GM12878 (cell line): Measurements from ENCODE around the gene PPP2R5D. TPM values are rescaled to one million over a fixed set of nuclear protein-coding genes. Genes with fewer than 3 reads are reported as not detected.

Experiments used
- ATAC-seq: fragments of 200-7000 bp; cut with Tn5 transposase; 3 replicates; pipeline ENCODE4 v1.9.1; 2020; ENCODE audit warnings: mild to moderate bottlenecking, moderate library complexity
- BruUV-seq: library from RNA; stranded (reverse); fragments of 400-500 nt; replicated peaks from 2 replicates; lab custom pipeline; 2021; lab: Mats Ljungman, UMichigan
- CTCF ChIA-PET: fragments of 300-600 bp; sonication (Branson Sonifier 250); formaldehyde crosslinking; extraction: SDS; loops from one replicate; lab custom pipeline; 2021; ENCODE audit warnings: inconsistent platforms; lab: Yijun Ruan, JAX
- POLR2A ChIA-PET: fragments of 350-600 bp; formaldehyde crosslinking; extraction: SDS; loops from one replicate; lab custom pipeline; 2021; ENCODE audit warnings: inconsistent platforms; lab: Charles Lee
- RAD21 ChIA-PET: fragments of 300-600 bp; sonication (Branson Sonifier 250); formaldehyde crosslinking; loops from one replicate; lab custom pipeline; 2023; ENCODE audit warnings: antibody characterized with exemption; ENCODE audit not compliant: unreplicated experiment; lab: Charles Lee
- SMC1A ChIA-PET: fragments of 300-600 bp; sonication (Branson Sonifier 250); formaldehyde crosslinking; loops from one replicate; lab custom pipeline; 2023; ENCODE audit not compliant: unreplicated experiment, uncharacterized antibody; lab: Charles Lee
- DNase-seq: peaks from one replicate; pipeline ENCODE4 v3.0.0-alpha.2; 2011; ENCODE audit warnings: low read depth, low spot score
- FAIRE-seq: peaks from 3 replicates; lab custom pipeline; 2011; peaks lifted over from hg19 to GRCh38; lab: Jason Lieb, UNC
- H2AFZ ChIP-seq: 2 replicates; pipeline ENCODE4 v1.6.0; 2011; ENCODE audit warnings: low read depth, low read length, control low read depth; ENCODE audit not compliant: control insufficient read depth
- H3K27ac ChIP-seq: 2 replicates; pipeline ENCODE4 v1.5.1; 2011; ENCODE audit warnings: control low read depth; ENCODE audit not compliant: control insufficient read depth, insufficient read depth
- H3K27me3 ChIP-seq, 2 experiments: replicated peaks in 1 of 2; 2 replicates each; pipeline versions ENCODE4 v1.6.0 to v1.6.1; 2011; ENCODE audit warnings: low read length in 1 of 2; ENCODE audit not compliant: control insufficient read depth in 2 of 2, insufficient read depth in 2 of 2
- H3K36me3 ChIP-seq, 2 experiments: 2 replicates each; pipeline ENCODE4 v1.5.1; 2011; ENCODE audit warnings: low read length in 1 of 2; ENCODE audit not compliant: control insufficient read depth in 2 of 2, insufficient read depth in 2 of 2
- H3K4me1 ChIP-seq: 2 replicates; pipeline ENCODE4 v1.6.1; 2011; ENCODE audit warnings: mild to moderate bottlenecking, low read length, moderate library complexity, mixed read lengths; ENCODE audit not compliant: control insufficient read depth, insufficient read depth
- H3K4me2 ChIP-seq: 2 replicates; pipeline ENCODE4 v1.6.0; 2011; ENCODE audit warnings: control low read depth; ENCODE audit not compliant: control insufficient read depth, insufficient read depth
- H3K4me3 ChIP-seq: fragments of 200-600 bp; sonication (generic); 2 replicates; pipeline ENCODE4 v1.5.1; 2016
- H3K79me2 ChIP-seq: 2 replicates; pipeline ENCODE4 v1.6.0; 2011; ENCODE audit warnings: low read length; ENCODE audit not compliant: control insufficient read depth, insufficient read depth
- H3K9ac ChIP-seq: 2 replicates; pipeline ENCODE4 v1.8.0; 2011; ENCODE audit warnings: low read length, control low read depth, mixed read lengths; ENCODE audit not compliant: control insufficient read depth, insufficient read depth
- H3K9me3 ChIP-seq: replicated peaks from 3 replicates; pipeline ENCODE4 v1.5.1; 2011; ENCODE audit warnings: mild to moderate bottlenecking, low read length; ENCODE audit not compliant: control insufficient read depth, insufficient read depth
- H4K20me1 ChIP-seq: 2 replicates; pipeline ENCODE4 v1.6.0; 2011; ENCODE audit not compliant: control insufficient read depth, insufficient read depth
- BMI1 ChIP-seq: fragments of 450-650 bp; IDR thresholded peaks from 2 replicates; pipeline ENCODE4 v1.6.1; 2016; ENCODE audit warnings: mild to moderate bottlenecking, moderate library complexity, borderline replicate concordance
- RELA ChIP-seq: fragments of 450-650 bp; IDR thresholded peaks from 2 replicates; pipeline ENCODE4 v1.8.0; 2014; ENCODE audit warnings: borderline replicate concordance; ENCODE audit not compliant: partially characterized antibody
- SP1 ChIP-seq: IDR thresholded peaks from one replicate; pipeline ENCODE4 v1.6.1; 2011; ENCODE audit warnings: low read depth, low read length
- ZNF384 ChIP-seq: IDR thresholded peaks from 2 replicates; pipeline ENCODE4 v1.6.1; 2012; ENCODE audit warnings: low read depth, mild to moderate bottlenecking, low read length, improper control_type of control experiment, borderline replicate concordance
- WGBS: methylation state at CpG from one replicate; pipeline ENCODE4 v1.1.6; 2016; ENCODE audit warnings: low lambda C conversion rate; ENCODE audit not compliant: insufficient replicate concordance, insufficient coverage; ENCODE audit errors: missing lambda C conversion rate; 5-methylcytosine and 5-hydroxymethylcytosine counted together
- in situ Hi-C: fragments of 300-500 bp; cut with MboI; formaldehyde crosslinking; loops from 9 replicates; pipeline ENCODE4 v1.14.3; 2018; ENCODE audit warnings: mixed read lengths
- intact Hi-C: fragments of 100-400 bp; cut with micrococcal nuclease; formaldehyde crosslinking; loops from one replicate; pipeline ENCODE4 v1.14.2; 2022; ENCODE audit not compliant: unreplicated experiment
- polyA plus RNA-seq, 11 experiments: library from polyadenylated mRNA; depleted of rRNA in 4 of 11; unstranded in 6 of 11; stranded (reverse) in 5 of 11; fragments of >200 nt; fragmentation: Nextera tagmentation in 4 of 11; fragmentation: Illumina TruSeq in 1 of 11; extraction: Ambion mirVana in 4 of 11; extraction: Trizol in 1 of 11; gene quantifications; 1 replicate in 1 of 11; 2 replicates in 10 of 11; pipeline versions ENCODE4 v1.2.1 to v1.2.3, GENCODE V29; 2011 to 2016; ENCODE audit warnings: inconsistent platforms in 2 of 11, missing spikeins in 2 of 11, low read depth in 1 of 11
- total RNA-seq, 4 experiments: library from RNA; depleted of rRNA in 3 of 4; stranded (reverse); fragments of >200 nt in 3 of 4; fragmentation: Illumina TruSeq in 1 of 4; extraction: Trizol in 1 of 4; gene quantifications; 2 replicates each; pipeline versions ENCODE4 v1.2.1 to v1.2.3, GENCODE V29; 2013 to 2021
- TF ChIP-seq, protein P1 (sequence below): IDR thresholded peaks from 2 replicates; pipeline ENCODE4 v1.6.1; 2012; ENCODE audit warnings: low read depth, low read length, improper control_type of control experiment
- TF ChIP-seq, protein P2 (sequence below): fragments of 450-650 bp; IDR thresholded peaks from 2 replicates; pipeline ENCODE4 v1.6.1; 2018; ENCODE audit warnings: mild to moderate bottlenecking, low read depth, moderate library complexity; ENCODE audit not compliant: partially characterized antibody

The PPP2R5D gene
- total and polyA plus RNA-seq, 10 of the 15 experiments (the other 5 are each of a cell fraction or from before 2014, with no cell fraction given) = 1.5 to 59.0 (median 32.0) TPM

DNA sequence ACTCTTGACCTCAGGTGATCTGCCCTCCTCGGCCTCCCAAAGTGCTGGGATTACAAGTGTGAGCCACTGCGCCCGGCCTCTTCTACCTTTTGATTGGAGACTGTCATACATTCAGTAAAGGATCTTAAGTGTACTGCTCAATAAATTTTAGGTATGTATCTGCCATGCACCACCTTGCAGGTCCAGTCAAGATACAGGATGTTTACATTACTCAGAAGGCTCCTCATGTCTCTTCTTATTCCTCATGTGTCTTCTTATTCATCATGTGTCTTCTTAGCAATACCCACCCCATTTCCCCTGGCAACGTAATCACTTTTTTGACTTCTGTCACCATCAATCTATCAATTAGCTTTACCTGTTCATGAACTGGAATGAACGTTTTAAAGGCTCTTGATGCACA, 21.5 kb downstream of the PPP2R5D start:
- POLR2A ChIA-PET = interaction anchor here (0.6 to 1.3 kb wide), 3 partner anchors 14 to 559 kb away, joined by 3 to 4 read pairs (median 3); partner anchors contain the start of gene PPP2R5D
- RAD21 ChIA-PET = interaction anchor here (1.9 kb wide), 1 partner anchor 41 kb away, joined by 4 read pairs; no protein-coding TSS in a partner anchor
- FAIRE-seq (no peak), ATAC-seq (no peak), DNase-seq (no peak)
- intact Hi-C loops = loop anchor here (5.0 kb wide), 1 partner anchor 104 kb away; no protein-coding TSS in a partner anchor
- H3K27ac ChIP-seq = no peak overlapping the region
- no peak overlapping the region for H3K4me3 ChIP-seq
- no peaks in the 10 kb centered on the region for H4K20me1 ChIP-seq
- no peak overlapping the region for H2AFZ ChIP-seq
- CTCF ChIA-PET = interaction anchor here (0.9 to 1.9 kb wide), 3 partner anchors 8 to 137 kb away, joined by 3 to 7 read pairs (median 4); partner anchors contain the start of gene KLHDC3
- SMC1A ChIA-PET = interaction anchor here (1.2 kb wide), 1 partner anchor 9 kb away, joined by 4 read pairs; no protein-coding TSS in a partner anchor
- peaks cover 16 to 17% of the 10 kb centered on the region in 2 experiments for H3K36me3 ChIP-seq
- no peaks in the 10 kb centered on the region for H3K4me1 ChIP-seq
- no peaks in the 10 kb centered on the region for H3K27me3 ChIP-seq
- no peak overlapping the region for H3K9ac ChIP-seq
- TF ChIP-seq ZNF384 = no peak
- TF ChIP-seq, protein P1, sequence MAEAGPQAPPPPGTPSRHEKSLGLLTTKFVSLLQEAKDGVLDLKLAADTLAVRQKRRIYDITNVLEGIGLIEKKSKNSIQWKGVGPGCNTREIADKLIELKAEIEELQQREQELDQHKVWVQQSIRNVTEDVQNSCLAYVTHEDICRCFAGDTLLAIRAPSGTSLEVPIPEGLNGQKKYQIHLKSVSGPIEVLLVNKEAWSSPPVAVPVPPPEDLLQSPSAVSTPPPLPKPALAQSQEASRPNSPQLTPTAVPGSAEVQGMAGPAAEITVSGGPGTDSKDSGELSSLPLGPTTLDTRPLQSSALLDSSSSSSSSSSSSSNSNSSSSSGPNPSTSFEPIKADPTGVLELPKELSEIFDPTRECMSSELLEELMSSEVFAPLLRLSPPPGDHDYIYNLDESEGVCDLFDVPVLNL = no peak
- no peak for TF ChIP-seq RELA
- TF ChIP-seq, protein P2, sequence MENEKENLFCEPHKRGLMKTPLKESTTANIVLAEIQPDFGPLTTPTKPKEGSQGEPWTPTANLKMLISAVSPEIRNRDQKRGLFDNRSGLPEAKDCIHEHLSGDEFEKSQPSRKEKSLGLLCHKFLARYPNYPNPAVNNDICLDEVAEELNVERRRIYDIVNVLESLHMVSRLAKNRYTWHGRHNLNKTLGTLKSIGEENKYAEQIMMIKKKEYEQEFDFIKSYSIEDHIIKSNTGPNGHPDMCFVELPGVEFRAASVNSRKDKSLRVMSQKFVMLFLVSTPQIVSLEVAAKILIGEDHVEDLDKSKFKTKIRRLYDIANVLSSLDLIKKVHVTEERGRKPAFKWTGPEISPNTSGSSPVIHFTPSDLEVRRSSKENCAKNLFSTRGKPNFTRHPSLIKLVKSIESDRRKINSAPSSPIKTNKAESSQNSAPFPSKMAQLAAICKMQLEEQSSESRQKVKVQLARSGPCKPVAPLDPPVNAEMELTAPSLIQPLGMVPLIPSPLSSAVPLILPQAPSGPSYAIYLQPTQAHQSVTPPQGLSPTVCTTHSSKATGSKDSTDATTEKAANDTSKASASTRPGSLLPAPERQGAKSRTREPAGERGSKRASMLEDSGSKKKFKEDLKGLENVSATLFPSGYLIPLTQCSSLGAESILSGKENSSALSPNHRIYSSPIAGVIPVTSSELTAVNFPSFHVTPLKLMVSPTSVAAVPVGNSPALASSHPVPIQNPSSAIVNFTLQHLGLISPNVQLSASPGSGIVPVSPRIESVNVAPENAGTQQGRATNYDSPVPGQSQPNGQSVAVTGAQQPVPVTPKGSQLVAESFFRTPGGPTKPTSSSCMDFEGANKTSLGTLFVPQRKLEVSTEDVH = no peak
- no peak for TF ChIP-seq BMI1
- no peak for TF ChIP-seq SP1
- in situ Hi-C loops = no loop called here
- no peaks in the 10 kb centered on the region for H3K9me3 ChIP-seq
- 96% methylated on average over 5 of the region's 5 CpGs for WGBS
- no TSS peak for BruUV-seq
- no peak overlapping the region for H3K4me2 ChIP-seq
- no peaks in the 10 kb centered on the region for H3K79me2 ChIP-seq
